TTC549 (cell line): Measurements from ENCODE around the gene HSD11B2.

Source experiments
- FAIRE-seq: peaks from 2 replicates; lab custom pipeline; 2012; peaks lifted over from hg19 to GRCh38; lab: Jason Lieb, UNC

HSD11B2 gene

DNA sequence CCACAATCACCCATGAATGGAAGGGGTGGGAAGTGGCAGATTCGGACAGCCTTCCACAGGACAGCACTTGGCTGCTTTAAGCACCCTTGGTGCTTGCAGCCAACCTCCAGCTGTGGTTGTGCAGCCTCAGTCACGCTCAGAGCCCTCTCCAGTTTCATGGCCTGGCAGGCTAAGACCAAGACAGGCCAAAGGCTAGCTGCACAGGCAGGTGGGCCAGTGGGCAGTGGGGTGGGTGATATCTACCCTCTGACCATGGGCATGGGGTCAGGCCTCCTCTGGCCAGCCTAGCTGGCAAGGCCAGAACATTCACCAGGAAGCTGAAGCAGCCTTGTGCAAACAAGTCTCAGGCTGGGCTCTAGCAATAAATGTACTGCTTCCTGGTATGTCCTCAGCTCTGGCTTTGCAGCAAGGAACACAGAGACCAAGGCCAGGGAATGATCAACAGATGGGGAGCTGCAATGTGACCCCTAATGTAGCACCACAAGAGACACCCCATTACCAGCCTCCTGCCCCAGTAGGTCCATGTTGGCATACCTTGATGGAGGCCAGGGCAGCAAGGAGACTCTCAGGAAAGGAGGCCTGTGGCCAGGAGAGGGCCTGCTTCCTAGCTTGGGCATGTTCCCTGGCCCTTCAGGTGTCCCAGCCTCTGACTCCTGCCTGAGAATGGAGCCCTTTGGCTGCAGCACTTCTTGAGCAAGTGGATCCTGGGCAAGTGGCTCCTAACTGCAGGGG, 20.9 kb downstream of the HSD11B2 start:
- FAIRE-seq = no peak

DNA sequence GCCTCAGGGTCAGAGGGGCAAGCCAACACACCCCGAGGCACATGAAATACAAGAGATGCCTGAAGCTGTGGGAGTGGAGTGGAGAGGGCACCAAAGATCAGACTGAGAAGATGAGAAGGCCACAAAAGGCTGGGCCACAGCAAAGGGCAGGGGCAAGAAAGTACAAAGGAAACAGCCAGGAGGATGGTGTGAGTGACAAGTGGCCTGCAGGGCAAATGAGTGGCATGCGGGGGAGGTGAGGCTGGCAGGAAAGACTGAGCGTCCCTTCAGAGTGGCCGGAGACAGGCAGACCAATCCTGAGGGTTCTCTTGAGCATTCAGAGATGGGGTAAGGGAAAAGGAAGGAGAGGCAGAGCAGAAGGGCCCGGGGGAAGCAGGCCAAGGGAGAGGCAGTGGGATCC, 23.2 kb downstream of the HSD11B2 start:
- no peak for FAIRE-seq

DNA sequence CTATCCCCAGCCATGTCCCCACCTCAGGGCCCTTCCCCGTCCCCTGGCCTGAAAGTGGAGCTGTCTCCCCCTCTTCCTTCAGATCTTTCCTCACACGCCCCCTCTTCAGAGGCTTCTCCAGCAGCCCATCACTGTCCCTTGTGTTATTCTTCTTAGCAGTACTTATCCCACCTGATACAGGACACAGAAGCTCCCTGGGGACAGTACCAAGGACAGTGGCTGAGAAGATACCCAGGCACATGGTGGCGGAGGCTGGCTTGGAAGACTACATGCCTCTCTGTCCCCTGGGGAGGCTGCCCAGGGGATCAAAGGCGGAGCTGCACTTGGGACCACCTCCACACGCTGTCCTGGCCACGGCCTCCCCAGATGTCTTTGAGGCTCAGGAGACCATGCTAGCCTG, 23.9 kb downstream of the HSD11B2 start:
- FAIRE-seq = no peak

DNA sequence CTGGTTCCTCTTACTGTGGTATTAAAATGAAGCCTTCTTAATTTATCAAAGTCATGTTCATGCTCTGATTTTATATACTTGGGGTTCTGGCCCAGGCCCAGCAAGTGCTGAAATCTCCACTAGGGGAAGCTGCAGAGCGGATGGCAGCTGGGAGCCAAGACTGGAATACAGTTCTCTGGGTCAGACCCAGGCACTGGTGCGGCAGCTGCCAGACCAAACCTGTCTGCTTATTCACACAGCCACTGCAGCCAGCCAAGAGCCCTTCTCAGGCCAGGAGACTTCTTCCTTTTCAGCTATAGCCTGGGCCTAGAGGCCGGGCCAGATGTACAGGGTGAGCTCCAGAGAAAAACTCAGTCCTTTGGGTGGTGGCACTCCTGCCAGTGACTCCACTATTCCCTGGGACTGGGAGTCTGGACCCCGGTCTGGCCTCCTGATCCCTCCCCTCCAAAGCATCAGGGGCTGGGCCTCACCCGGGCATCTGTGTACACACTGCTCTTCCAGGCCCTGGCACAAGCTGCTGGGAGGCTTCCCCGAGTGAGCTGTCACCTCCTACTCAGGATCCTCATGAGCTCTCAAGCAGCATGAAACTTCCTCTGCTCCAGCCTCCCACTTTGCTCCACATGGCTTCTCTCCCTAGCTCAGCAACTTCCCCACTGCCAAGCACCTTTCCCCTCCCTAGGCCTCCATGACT, 25.6 kb downstream of the HSD11B2 start:
- no peak for FAIRE-seq

DNA sequence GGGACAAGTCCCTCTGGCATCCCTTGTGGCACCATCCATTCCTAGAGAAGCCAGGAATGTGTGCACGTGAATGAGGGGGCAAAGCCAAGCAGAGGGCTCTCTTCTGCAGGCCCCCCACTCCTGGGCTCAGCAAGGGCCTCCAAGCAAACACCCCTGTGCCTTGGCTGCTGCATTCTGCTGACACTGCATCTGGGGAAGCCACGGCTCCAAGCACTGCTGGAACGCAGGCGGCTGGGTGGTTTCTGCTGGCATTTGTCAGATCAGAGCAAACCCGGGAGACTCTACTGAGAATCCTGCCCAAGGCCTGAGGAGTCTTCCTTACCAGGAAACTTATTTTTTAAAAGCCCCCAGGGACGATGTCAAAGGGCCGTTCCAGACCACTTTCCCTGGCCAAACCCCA, 26.7 kb downstream of the HSD11B2 start:
- FAIRE-seq = no peak

DNA sequence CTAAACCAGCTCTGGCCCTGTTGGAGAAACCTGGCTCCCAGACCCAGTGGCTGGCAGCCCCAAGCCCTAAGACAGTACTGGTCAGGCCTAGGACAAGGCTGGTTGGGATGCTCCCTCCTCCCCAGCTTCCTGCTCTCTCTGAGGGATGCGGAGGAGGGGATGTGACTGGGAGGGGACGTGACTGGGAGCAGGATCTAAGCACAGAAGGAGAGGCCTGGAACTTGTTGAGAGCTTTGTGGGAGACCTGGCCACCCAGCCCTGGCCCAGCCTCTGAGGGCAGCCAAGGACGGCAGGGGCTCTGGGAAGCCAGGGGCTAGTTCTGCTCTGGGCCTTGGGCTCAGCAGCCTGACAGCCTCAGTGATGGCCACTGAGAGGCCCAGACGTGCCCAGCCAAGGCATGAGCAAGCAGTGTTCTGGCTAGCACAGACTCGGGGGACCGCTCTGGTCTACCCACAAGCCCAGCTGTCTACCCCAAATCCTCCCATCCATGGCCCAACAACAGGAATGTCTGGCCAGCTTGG, 27.3 kb downstream of the HSD11B2 start:
- FAIRE-seq = no peak

DNA sequence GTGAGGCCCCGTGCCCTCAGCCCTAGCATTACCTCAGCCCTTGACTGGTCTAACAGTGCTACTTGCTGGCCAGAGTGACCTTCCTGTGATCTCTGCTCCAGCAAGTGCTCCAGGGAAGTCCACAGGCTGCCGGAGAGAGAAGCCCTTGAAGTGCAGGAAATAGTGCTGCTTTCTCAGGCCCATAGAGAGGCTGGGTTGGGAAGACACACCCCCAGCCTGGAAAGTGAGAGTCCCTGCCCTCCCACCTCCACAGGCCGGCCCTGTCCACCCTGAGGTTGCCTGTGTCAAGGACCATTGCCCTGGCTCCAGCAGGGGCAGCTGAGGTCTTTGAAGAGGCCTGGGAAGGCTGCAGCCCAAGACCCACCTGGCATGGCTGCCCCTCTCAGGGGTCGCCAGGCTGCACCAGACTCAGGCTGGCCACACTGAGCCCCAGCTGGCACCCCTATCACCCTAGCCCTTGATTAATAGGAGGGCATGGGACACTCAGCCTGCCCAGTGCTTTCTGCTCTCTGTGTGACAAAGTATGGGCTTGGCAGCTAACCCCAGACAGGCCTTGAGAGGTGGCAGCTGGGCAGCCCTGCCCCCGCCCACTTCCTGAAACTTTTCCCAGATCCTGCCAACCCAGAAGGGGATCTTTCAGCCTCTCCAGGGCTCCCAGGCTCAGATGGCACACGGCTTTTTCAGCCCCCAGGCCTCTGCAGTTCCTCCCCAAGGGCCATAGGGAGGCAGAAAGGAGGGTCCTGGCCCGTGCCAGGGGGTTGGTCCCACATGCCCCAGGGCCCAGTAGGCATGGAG, 28.3 kb downstream of the HSD11B2 start:
- no peak for FAIRE-seq

DNA sequence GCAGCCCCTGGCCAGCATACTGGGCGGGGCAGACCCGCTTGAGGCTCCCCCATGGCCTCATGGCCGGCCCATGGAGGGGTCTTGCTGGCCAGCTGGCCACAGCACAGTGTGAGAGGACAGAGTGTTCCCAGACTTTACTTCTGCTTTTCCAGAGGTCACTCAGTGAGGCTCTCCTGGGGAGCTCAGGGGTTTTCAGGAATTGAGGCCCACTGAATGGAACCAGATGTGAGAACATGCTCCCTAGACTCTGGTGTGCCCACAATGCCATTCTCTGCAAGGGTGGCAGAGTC, 28.9 kb downstream of the HSD11B2 start:
- FAIRE-seq = no peak

DNA sequence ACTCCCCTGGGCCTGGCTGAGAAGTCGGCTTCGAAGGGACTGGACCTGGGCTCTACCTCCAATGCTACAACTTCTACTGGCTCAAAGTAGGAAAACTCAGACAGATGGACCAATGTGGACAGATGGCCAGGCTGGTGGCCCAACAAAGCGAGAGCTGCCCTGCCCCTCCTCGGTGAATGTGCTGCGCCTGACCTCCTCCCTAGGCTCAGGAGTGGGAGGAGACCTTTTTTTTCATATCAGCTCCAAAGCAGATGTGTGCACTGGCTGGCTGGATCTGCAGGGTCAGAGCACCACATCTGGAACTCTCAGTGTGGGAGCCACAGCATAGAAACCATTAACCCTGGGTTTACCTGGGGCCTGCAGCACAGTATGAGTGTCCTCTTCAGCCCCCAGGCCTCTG, 29.2 kb downstream of the HSD11B2 start:
- no peak for FAIRE-seq

DNA sequence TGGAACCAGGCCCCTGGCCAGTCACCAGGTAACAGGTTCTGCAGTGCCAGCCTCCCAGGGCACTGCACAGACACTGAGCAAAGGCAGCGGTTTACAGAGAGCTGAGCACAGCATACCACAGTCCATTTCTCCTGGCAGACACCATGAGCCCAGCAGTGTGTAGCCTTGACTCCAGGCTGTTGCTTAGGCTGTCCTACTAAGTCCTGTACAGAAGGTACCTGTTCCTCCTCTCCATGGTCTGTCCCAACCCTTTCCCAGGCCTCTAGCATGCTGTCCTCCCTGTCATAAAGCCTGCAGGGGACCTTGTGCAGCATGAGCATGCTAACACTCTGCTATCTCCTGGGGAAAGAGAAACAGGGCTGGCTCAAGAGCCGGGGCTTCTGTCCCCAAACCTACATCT, 30.0 kb downstream of the HSD11B2 start:
- FAIRE-seq = no peak

DNA sequence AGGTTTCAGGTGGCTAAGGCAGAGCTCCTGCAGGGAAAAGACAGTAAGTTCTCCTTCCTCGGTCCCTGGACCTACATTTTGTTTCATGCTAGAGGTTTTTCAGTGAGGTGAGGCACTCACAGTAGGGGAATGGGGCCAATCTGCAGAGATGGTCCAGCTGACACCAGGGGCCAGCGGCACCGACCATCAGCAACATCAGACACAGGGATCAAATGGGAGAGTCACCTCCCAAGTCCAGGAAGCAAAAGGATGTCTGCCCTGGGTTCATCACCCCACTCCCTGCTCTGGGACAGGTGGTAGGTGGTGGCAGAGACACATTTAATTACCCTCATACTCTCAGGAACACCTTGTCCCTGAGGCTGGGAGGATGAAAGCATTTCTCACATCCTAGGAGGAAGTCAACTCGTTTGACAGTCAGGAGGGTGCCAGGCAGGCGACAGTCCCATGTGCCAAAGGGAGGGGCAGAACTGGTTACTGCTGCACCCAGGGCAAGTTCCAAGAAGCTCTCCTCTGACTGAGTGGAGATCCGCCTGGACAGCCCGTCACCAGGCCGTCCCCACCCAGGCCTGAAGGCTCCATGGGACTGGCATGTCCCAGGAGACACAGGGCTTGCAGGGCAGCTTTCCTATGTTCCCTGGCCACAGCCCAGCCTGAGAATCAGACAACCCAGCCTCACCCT, 30.8 kb downstream of the HSD11B2 start:
- no peak for FAIRE-seq

DNA sequence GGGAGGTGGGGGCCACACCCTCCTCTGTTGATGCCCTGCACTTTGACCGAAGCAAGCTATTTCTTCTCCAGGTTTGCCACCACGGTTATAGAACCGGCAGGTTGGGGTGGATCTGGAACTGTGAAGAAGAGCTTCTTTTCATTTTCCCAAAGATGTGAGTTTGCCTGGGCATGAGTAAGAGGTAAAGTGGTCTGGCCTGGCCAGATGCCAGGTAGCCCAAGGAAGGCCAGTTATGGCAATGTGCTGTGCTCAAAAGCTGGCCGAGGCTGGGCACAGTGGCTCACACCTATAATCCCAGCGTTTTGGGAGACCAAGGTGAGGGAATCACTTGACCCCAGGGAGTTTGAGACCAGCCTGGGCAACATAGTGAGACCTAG, 31.3 kb downstream of the HSD11B2 start:
- no peak for FAIRE-seq

DNA sequence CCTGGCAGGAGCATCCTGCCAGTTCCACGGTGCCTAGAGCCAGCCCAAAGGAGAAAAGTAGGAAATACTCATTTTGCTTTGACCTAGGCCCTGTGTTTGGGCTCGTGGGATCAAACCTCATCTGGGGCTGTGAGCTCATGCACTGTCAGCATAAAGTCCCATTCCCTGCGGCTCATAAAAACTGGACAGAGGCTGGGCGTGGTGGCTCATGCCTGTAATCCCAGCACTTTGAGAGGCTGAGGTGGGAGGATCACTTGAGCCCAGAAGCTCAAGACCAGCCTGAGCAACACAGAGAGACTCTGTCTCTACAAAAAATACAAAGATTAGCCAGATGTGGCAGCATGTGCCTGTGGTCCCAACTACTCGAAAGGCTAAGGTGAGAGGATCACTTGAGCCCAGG, 32.1 kb downstream of the HSD11B2 start:
- FAIRE-seq = no peak

DNA sequence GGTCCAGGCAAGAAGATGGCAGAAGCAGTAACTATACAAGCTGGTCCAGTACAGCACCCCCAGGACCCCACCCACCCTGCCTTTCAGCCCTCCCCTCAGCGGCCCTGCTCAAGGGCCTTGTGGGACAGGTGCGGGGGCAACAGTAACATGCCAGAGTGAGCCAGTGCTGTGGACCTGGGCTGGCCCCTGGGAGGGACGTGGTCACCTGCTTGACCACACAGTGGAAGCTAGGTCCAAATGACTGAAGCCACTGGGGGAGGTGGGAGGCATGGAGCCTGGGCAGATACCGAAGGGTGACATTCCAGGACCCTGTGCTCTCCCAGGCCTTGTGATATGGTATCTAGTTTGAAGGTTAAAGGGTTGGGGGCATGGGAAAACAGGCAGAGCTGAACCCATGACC, 32.8 kb downstream of the HSD11B2 start:
- FAIRE-seq = no peak

DNA sequence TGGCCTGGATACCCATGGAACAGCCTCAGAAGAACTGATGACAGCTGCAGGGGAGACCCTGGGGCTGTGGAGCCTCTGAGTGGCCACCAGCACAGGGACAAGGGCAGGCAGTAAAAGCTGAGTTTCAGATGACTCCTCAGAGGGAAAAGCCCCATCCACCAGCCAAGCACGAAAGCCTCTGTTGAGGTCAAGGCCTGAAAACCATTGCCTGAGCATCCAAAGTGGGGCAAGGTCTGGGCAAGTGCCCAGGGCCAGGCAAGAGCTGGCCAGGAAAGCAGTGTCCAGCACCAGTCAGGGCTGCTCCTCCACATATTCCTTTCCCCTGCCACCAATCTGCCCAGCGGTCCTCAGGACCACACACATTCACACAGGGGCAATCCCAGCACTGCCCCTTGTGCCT, 33.6 kb downstream of the HSD11B2 start:
- no peak for FAIRE-seq

DNA sequence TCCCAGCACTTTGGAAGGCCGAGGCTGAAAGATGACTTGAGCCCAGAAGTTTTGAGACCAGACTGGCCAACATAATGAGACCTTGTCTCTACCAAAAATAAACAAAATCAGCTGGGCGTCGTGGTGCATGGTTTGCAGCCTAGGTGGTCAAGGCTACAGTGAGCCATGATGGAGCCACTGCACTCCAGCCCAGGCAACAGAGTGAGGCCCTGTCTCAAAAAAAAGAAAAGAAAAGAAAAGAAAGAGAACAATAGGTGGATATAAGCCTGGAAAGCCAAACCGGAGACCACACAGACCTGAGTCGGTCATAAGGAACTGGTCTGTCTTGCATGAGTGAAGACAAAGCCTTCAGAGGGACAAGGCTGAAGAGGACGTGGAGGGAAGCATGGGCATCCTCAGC, 35.7 kb downstream of the HSD11B2 start:
- FAIRE-seq = no peak

DNA sequence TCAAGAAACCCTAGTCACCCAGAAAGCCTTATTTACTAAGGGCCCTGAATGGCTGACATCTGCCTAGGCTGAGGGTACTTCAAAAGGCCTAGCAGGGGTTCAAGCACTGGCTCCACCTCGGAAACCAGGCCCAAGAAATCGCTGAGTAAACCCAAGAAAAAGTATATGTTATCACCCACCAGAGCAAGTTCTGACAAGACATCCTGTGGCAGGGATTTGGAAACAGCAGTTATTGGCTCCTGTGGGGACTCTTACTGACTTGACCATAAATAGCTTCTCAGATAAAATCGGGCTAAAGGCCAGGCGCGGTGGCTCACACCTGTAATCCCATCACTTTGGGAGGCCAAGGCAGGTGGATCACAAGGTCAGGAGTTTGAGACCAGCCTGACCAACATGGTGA, 37.8 kb downstream of the HSD11B2 start:
- no peak for FAIRE-seq

DNA sequence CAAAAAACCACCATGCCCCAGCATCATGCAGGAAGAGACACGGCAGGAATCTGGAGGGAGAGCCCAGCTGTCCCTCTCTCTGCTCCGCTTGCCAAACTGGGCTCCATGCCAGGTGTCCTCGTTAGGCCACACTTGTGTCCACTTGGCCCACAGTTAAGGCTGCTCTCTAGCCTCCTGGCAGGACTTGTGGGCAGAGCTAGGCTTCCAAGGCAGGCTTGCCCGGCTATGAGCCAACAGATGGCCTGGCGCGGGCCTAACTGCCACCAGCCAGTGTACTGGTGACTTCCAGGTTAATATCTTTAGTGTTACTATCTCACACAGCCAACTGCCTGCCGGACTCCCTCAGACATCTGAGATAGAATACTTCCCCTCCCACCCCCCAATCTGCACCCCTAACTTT, 39.4 kb downstream of the HSD11B2 start:
- FAIRE-seq = no peak

DNA sequence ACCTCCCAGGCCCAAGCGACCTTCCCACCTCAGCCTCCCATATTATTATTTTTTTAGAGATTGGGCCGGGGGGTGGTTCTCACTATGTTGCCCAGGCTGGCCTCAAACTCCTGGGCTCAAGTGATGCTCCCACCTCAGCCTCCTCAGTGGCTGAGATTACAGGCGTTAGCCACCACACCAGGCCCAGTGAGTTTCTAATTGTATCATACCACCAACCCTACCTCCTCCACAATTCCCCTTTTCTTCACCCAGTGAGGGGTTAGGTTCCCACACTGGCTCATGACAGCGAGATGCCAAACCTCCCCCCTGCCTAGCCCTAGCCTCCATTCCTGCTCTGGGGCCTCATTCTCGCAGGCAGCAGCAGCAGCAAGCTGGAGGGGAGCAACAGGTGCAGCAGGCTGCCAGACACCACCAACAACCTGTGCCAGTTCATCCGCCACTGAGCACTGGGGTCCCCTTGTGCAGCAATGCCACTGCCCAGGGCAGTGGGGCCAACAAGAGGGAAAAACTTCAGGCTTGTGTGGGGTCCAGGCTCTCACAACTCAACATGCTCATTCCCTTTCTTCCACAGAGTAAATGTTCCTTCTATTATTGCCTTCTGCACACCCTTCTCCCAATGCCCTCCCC, 41.0 kb downstream of the HSD11B2 start:
- FAIRE-seq = no peak

DNA sequence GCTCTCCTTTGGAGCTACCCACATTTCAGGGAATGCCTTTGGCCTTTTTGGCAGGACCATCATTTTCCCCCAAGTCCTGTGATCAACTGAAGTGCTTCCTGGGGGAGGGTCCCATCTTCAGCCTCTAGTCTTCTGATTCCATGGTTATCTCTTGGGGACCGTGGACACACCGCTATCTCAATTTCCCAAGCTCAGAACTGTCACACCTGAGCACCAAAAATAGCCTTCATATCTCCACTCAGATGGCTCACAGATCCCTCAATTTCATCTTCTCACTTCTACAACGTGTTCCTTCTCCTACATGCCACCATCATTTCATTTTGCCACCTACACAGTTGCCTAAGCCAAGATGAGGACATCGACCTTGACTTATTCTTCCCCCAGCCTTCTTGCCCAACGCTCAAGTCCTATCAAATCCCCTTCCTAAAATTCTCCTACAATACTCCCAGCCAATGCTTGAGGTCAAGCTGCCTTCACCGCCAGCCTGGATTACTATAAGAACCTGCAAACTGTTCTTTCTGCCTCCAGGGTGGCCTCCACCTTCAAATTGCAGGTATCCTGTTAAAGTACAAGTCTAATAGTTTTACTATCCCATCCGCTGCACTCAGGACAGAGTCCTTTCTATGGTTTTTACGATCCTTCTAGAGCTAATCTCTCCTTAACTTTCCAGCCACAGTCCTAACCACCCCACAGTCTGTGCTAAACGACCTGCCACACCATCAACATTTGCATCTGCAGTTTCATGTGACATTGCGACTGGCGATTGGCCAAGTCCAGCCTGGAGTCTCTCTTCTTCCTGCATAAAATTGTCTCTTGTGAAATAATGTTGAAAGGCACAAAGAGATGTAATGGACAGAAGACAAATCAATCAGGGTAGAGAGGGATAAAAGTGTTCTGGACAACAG, 43.9 kb downstream of the HSD11B2 start:
- no peak for FAIRE-seq

DNA sequence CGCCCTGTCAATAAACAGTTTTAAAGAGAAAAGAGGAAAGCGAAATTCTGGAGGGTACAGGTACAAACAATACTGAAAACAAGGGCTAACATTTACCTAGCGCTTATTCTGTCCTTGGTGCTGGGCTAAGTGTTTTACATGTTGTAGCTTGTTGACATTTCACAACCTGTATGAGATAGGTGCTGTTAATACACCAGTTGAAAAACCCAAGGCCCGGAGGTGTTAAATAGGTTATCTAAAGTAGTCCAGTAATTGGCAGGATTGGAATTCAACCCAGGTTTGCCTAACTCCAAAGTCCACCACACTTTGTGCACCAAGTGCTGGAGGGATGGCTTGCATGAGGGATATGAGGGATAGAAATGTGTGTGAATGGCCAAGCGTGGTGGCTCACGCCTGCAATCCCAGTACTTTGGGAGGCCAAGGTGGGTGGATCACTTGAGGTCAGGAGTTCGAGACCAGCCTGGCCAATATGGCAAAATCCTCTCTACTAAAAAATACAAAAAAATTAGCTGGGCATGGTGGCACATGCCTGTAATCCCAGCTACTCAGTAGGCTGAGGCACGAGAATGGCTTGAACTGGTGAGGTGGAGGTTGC, 47.1 kb downstream of the HSD11B2 start:
- no peak for FAIRE-seq
